ENCODE results near the gene SOCS6. TPM values are rescaled to one million over a fixed set of nuclear protein-coding genes. Genes with fewer than 3 reads are reported as not detected.

The SOCS6 gene
- total RNA-seq, 3 donors from 2014 or later (not counting 1 experiment from before 2014, with no cell fraction given) = 2.5 to 8.1 (median 4.7) TPM

DNA sequence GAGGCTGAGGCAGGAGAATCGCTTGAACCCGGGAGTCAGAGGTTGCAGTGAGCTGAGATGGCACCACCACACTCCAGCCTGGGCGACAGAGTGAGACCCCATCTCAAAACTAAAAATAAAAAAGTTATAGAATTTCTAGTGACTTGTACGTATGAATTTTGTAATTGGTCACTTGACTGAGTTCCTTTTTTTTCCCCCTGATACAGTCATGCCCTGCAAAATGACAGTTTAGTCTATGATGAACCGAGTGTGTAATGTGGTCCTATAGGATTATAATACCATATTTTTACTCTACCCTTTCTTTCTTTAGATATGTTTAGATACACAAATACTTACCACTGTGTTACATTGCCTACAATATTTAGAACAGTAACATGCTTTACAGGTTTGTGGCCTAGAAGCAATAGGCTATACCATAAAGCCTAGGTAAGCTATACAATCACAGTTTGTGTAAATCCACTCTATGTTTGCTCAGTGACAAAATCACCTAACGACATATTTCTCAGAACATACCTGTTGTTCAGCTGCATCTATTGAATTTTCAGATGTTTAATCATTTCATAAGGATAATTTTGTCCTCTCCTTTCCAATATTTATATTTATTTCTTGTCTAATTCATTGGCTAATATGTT lies 25.4 kb downstream of the SOCS6 start:
- no peak overlapping the region for H3K4me3 ChIP-seq (ENCODE audit: low read length)
- H3K36me3 ChIP-seq (ENCODE audit: control insufficient read depth, insufficient read depth, low read length) = no peaks in the 10 kb centered on the region
- peaks cover 0 to 13% of the 10 kb centered on the region in 2 donors for H3K4me1 Mint-ChIP-seq
- no peaks in the 10 kb centered on the region for H3K27me3 ChIP-seq (ENCODE audit: control insufficient read depth, insufficient read depth, low read length)
- no peak for DNase-seq
- H3K9me3 ChIP-seq (ENCODE audit: control insufficient read depth, insufficient read depth, low read length) = no peaks in the 10 kb centered on the region
- no peaks in the 10 kb centered on the region for H3K9me3 Mint-ChIP-seq
- no peak for ATAC-seq
- no peak overlapping the region for H3K27ac Mint-ChIP-seq
- no peak overlapping the region for H3K4me3 Mint-ChIP-seq
- H3K4me1 ChIP-seq (ENCODE audit: control insufficient read depth, insufficient read depth, low read length) = no peaks in the 10 kb centered on the region
- intact Hi-C loops (cut with micrococcal nuclease) = no loop called here
- H3K36me3 Mint-ChIP-seq = no peaks in the 10 kb centered on the region
- WGBS (ENCODE audit: insufficient coverage) = 87% methylated on average over 4 of the region's 6 CpGs
- TF ChIP-seq, protein P1, sequence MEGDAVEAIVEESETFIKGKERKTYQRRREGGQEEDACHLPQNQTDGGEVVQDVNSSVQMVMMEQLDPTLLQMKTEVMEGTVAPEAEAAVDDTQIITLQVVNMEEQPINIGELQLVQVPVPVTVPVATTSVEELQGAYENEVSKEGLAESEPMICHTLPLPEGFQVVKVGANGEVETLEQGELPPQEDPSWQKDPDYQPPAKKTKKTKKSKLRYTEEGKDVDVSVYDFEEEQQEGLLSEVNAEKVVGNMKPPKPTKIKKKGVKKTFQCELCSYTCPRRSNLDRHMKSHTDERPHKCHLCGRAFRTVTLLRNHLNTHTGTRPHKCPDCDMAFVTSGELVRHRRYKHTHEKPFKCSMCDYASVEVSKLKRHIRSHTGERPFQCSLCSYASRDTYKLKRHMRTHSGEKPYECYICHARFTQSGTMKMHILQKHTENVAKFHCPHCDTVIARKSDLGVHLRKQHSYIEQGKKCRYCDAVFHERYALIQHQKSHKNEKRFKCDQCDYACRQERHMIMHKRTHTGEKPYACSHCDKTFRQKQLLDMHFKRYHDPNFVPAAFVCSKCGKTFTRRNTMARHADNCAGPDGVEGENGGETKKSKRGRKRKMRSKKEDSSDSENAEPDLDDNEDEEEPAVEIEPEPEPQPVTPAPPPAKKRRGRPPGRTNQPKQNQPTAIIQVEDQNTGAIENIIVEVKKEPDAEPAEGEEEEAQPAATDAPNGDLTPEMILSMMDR (IDR thresholded peaks at IDR 0.05) = no peak
- H3K27ac ChIP-seq (ENCODE audit: low read length) = no peak overlapping the region
- H3K27me3 Mint-ChIP-seq (ENCODE audit: low read depth in 2 of 2) = no peaks in the 10 kb centered on the region

DNA sequence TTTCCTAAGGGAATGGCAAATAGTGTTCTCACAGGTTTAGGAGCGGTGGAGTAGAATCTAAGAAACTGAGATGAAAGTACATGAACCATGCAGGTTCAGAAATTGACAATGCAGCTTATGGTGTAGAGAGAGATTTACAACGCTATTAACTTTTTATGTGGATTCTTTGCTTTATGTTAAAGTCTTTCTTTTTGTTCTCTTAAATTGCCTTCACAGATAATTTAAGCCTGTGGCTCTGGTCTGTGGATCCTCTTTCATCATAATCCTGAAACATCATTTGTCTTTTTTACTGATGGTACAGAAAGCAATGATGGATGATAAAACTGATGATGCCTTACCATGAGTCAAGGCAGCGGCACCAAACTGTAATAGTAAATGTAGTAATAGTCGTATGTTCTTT lies 30.3 kb downstream of the SOCS6 start:
- Histone ChIP-seq H3K4me3 (ENCODE audit: low read length) (no peak overlapping the region), H3K9me3 (ENCODE audit: control insufficient read depth, insufficient read depth, low read length) (no peaks in the 10 kb centered on the region), H3K36me3 (ENCODE audit: control insufficient read depth, insufficient read depth, low read length) (no peaks in the 10 kb centered on the region), H3K27ac (ENCODE audit: low read length) (no peak overlapping the region), H3K4me1 (ENCODE audit: control insufficient read depth, insufficient read depth, low read length) (no peaks in the 10 kb centered on the region), H3K27me3 (ENCODE audit: control insufficient read depth, insufficient read depth, low read length) (no peaks in the 10 kb centered on the region)
- DNase-seq (no peak), ATAC-seq (no peak)
- no peak overlapping the region for H3K27ac Mint-ChIP-seq
- no peaks in the 10 kb centered on the region for H3K36me3 Mint-ChIP-seq
- WGBS (ENCODE audit: insufficient coverage) = 88% methylated on average over 4 of the region's 4 CpGs
- TF ChIP-seq, protein P1 (IDR thresholded peaks at IDR 0.05) = no peak
- no peaks in the 10 kb centered on the region for H3K27me3 Mint-ChIP-seq (ENCODE audit: low read depth in 2 of 2)
- H3K4me3 Mint-ChIP-seq = no peak overlapping the region
- intact Hi-C loops (cut with micrococcal nuclease) = no loop called here
- peaks cover 0 to 6% of the 10 kb centered on the region in 2 donors for H3K4me1 Mint-ChIP-seq
- H3K9me3 Mint-ChIP-seq = no peaks in the 10 kb centered on the region

DNA sequence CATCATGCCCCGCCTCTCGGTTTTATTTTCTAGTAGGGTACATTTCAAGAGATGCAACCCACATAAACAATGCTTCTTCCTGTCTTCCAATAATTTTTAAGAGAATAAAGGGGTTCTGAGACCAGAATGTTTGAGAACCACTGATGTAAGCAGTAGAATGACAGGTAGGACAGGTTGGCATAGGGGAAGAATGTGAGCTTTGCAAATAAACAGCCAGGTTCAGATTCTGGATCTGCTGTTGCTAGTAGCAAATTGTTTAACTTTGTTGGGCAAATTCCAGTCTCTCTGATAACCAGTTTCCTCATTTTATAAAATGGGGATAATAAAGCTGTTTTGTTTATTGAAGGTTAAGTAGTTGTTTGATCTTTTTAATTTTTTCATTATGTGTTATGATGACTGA lies 32.8 kb downstream of the SOCS6 start:
- WGBS (ENCODE audit: insufficient coverage) = no CpG with 5 or more reads among the region's 2 CpGs
- no peak for DNase-seq
- Mint-ChIP-seq H3K27me3 (ENCODE audit: low read depth in 2 of 2) (no peaks in the 10 kb centered on the region), H3K27ac (no peak overlapping the region), H3K9me3 (peaks cover 0 to 2% of the 10 kb centered on the region in 2 donors), H3K4me1 (peaks cover 11 to 13% of the 10 kb centered on the region in 2 donors), H3K4me3 (no peak overlapping the region), H3K36me3 (peaks cover 7% of the 10 kb centered on the region)
- TF ChIP-seq, protein P1 (IDR thresholded peaks at IDR 0.05) = no peak
- Histone ChIP-seq H3K27me3 (ENCODE audit: control insufficient read depth, insufficient read depth, low read length) (no peaks in the 10 kb centered on the region), H3K4me3 (ENCODE audit: low read length) (no peak overlapping the region), H3K27ac (ENCODE audit: low read length) (no peak overlapping the region), H3K36me3 (ENCODE audit: control insufficient read depth, insufficient read depth, low read length) (no peaks in the 10 kb centered on the region), H3K4me1 (ENCODE audit: control insufficient read depth, insufficient read depth, low read length) (no peaks in the 10 kb centered on the region), H3K9me3 (ENCODE audit: control insufficient read depth, insufficient read depth, low read length) (no peaks in the 10 kb centered on the region)
- intact Hi-C loops (cut with micrococcal nuclease) = no loop called here
- no peak for ATAC-seq

DNA sequence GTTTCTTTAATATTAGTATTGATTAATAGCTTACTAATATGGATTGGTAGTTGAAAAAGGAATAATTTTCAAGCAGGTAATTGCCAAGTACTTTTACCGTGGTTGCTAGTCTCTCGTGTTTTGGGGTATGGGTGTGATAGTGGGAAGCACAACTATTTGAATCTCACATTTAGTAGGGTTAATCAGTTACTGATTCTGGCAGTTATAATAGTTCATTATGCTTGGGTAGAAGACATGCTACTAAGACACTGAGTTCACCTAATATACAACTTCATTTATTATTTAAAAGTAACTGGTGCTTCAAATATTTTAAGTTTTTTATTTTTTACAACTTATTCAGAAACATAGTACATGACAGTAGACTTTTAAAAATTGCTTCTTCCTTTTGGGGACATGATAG lies 33.5 kb downstream of the SOCS6 start:
- H3K4me1 ChIP-seq (ENCODE audit: control insufficient read depth, insufficient read depth, low read length) = no peaks in the 10 kb centered on the region
- H3K4me3 ChIP-seq (ENCODE audit: low read length) = no peak overlapping the region
- H3K36me3 ChIP-seq (ENCODE audit: control insufficient read depth, insufficient read depth, low read length) = no peaks in the 10 kb centered on the region
- no peaks in the 10 kb centered on the region for H3K9me3 ChIP-seq (ENCODE audit: control insufficient read depth, insufficient read depth, low read length)
- intact Hi-C loops (cut with micrococcal nuclease) = no loop called here
- no peaks in the 10 kb centered on the region for H3K27me3 ChIP-seq (ENCODE audit: control insufficient read depth, insufficient read depth, low read length)
- Mint-ChIP-seq H3K36me3 (peaks cover 7% of the 10 kb centered on the region), H3K27me3 (ENCODE audit: low read depth in 2 of 2) (no peaks in the 10 kb centered on the region), H3K27ac (no peak overlapping the region), H3K4me1 (peaks cover 11 to 13% of the 10 kb centered on the region in 2 donors), H3K4me3 (no peak overlapping the region), H3K9me3 (peaks cover 0 to 2% of the 10 kb centered on the region in 2 donors)
- TF ChIP-seq, protein P1 (IDR thresholded peaks at IDR 0.05) = no peak
- H3K27ac ChIP-seq (ENCODE audit: low read length) = no peak overlapping the region
- DNase-seq (no peak), ATAC-seq (no peak)
- WGBS (ENCODE audit: insufficient coverage) = 94% methylated on average over 2 of the region's 2 CpGs

Data from natural killer cell (primary cell).